HG02885 (cell line): ENCODE measurements around the gene PSMF1.
A peak's percentile ranks its signal among the peaks of the same experiment; 100 is the strongest.
"Not testable (repeated sequence)": the region's sequence is repeated elsewhere in the genome, so short reads cannot be mapped to it uniquely, and the experiment has no call there.

ENCODE experiments used
- ATAC-seq: cut with Tn5 transposase; IDR thresholded peaks from one replicate; pipeline ENCODE4 v1.9.1; 2021; ENCODE audit warnings: mild to moderate bottlenecking; ENCODE audit not compliant: unreplicated experiment, poor library complexity

PSMF1 gene

GRCh38 chr20:1121429-1121828 lies 3.0 kb downstream of the PSMF1 start:
- ATAC-seq = no peak

- ATAC-seq = no peak
Observed at GRCh38 chr20:1122388-1123315, 4.2 kb downstream of the PSMF1 start.

GRCh38 chr20:1123666-1124065 lies 5.3 kb downstream of the PSMF1 start:
- ATAC-seq = no peak

GRCh38 chr20:1124421-1124820 lies 6.0 kb downstream of the PSMF1 start:
- ATAC-seq = no peak

- no peak for ATAC-seq
Observed at GRCh38 chr20:1125277-1125676, 6.9 kb downstream of the PSMF1 start.

GRCh38 chr20:1127840-1128239 lies 9.4 kb downstream of the PSMF1 start:
- no peak for ATAC-seq

- no peak for ATAC-seq
Observed at GRCh38 chr20:1130058-1130694, 11.8 kb downstream of the PSMF1 start.

GRCh38 chr20:1130847-1131246 lies 12.4 kb downstream of the PSMF1 start:
- peak; percentile 71 for ATAC-seq

- ATAC-seq = no peak
Observed at GRCh38 chr20:1131354-1131753, 13.0 kb downstream of the PSMF1 start.

GRCh38 chr20:1134355-1134754 lies 16.0 kb downstream of the PSMF1 start:
- ATAC-seq = no peak

- ATAC-seq = no peak
Observed at GRCh38 chr20:1134836-1135235, 16.4 kb downstream of the PSMF1 start.

- ATAC-seq = no peak
Observed at GRCh38 chr20:1137236-1137635, 18.8 kb downstream of the PSMF1 start.

GRCh38 chr20:1144401-1145172 lies 26.2 kb downstream of the PSMF1 start:
- ATAC-seq = no peak

GRCh38 chr20:1146957-1147356 lies 28.6 kb downstream of the PSMF1 start:
- ATAC-seq = no peak

- ATAC-seq = not testable (repeated sequence)
Observed at GRCh38 chr20:1149812-1150211, 31.4 kb downstream of the PSMF1 start.

- ATAC-seq = no peak
Observed at GRCh38 chr20:1150218-1150617, 31.8 kb downstream of the PSMF1 start.

GRCh38 chr20:1150968-1151367 lies 32.6 kb downstream of the PSMF1 start:
- ATAC-seq = no peak

GRCh38 chr20:1154226-1154625 lies 35.8 kb downstream of the PSMF1 start:
- no peak for ATAC-seq

- ATAC-seq = no peak
Observed at GRCh38 chr20:1154691-1155090, 36.3 kb downstream of the PSMF1 start.

- no peak for ATAC-seq
Observed at GRCh38 chr20:1155342-1155741, 36.9 kb downstream of the PSMF1 start.

- ATAC-seq = no peak
Observed at GRCh38 chr20:1160496-1160895, 42.1 kb downstream of the PSMF1 start.
